IPS-18a (cell line): ENCODE data around the gene SLX4IP.
A peak's percentile ranks its signal among the peaks of the same experiment; 100 is the strongest.
"Not testable (repeated sequence)": the region's sequence is repeated elsewhere in the genome, so short reads cannot be mapped to it uniquely, and the experiment has no call there.

Experiments used
- H3K27ac ChIP-seq: one replicate; pipeline ENCODE4 v1.5.1; 2013; ENCODE audit warnings: low read length
- H3K27me3 ChIP-seq: one replicate; pipeline ENCODE4 v1.6.1; 2013; ENCODE audit warnings: mild to moderate bottlenecking, low read length; ENCODE audit not compliant: control insufficient read depth, insufficient read depth
- H3K36me3 ChIP-seq: one replicate; pipeline ENCODE4 v1.6.1; 2013; ENCODE audit warnings: low read depth, low read length; ENCODE audit not compliant: control insufficient read depth
- H3K4me1 ChIP-seq: one replicate; pipeline ENCODE4 v1.6.1; 2013; ENCODE audit warnings: low read depth, low read length; ENCODE audit not compliant: control insufficient read depth
- H3K4me3 ChIP-seq: one replicate; pipeline ENCODE4 v1.5.1; 2013; ENCODE audit warnings: low read length
- H3K9ac ChIP-seq: one replicate; pipeline ENCODE4 v1.6.1; 2013; ENCODE audit warnings: mild to moderate bottlenecking, low read length, moderate library complexity
- H3K9me3 ChIP-seq: one replicate; pipeline ENCODE4 v1.6.1; 2013; ENCODE audit warnings: low read depth, low read length; ENCODE audit not compliant: control insufficient read depth

SLX4IP gene

GRCh38 chr20:10408108-10408813, 26.8 kb upstream of the SLX4IP start:
- Histone ChIP-seq H3K27ac (no peak overlapping the region), H3K4me3 (no peak overlapping the region), H3K36me3 (peaks cover 24% of the 10 kb centered on the region), H3K9ac (no peak overlapping the region), H3K27me3 (no peaks in the 10 kb centered on the region), H3K4me1 (no peaks in the 10 kb centered on the region), H3K9me3 (no peaks in the 10 kb centered on the region)

GRCh38 chr20:10411673-10412072, 23.4 kb upstream of the SLX4IP start:
- H3K4me1 ChIP-seq = peaks cover 18% of the 10 kb centered on the region
- no peak overlapping the region for H3K4me3 ChIP-seq
- H3K9me3 ChIP-seq = no peaks in the 10 kb centered on the region
- H3K36me3 ChIP-seq = peaks cover 22% of the 10 kb centered on the region
- no peak overlapping the region for H3K27ac ChIP-seq
- no peaks in the 10 kb centered on the region for H3K27me3 ChIP-seq
- no peak overlapping the region for H3K9ac ChIP-seq

GRCh38 chr20:10412591-10413408, 22.3 kb upstream of the SLX4IP start:
- Histone ChIP-seq H3K27ac (no peak overlapping the region), H3K36me3 (peaks cover 26% of the 10 kb centered on the region), H3K9ac (no peak overlapping the region), H3K27me3 (no peaks in the 10 kb centered on the region), H3K4me1 (peaks cover 18% of the 10 kb centered on the region), H3K4me3 (no peak overlapping the region), H3K9me3 (no peaks in the 10 kb centered on the region)

GRCh38 chr20:10415013-10415650, 20.0 kb upstream of the SLX4IP start:
- Histone ChIP-seq H3K36me3 (peaks cover 35% of the 10 kb centered on the region), H3K9me3 (no peaks in the 10 kb centered on the region)

GRCh38 chr20:10417218-10417617, 17.9 kb upstream of the SLX4IP start:
- not testable (repeated sequence) for H3K27ac ChIP-seq, H3K4me3 ChIP-seq, H3K9me3 ChIP-seq, H3K27me3 ChIP-seq, H3K9ac ChIP-seq
- peaks cover 37% of the 10 kb centered on the region for H3K36me3 ChIP-seq
- peaks cover 18% of the 10 kb centered on the region for H3K4me1 ChIP-seq

More at GRCh38 chr20:10415013-10415650, 20.0 kb upstream of the SLX4IP start:
- no peak overlapping the region for H3K4me3 ChIP-seq
- H3K27me3 ChIP-seq = no peaks in the 10 kb centered on the region
- H3K4me1 ChIP-seq = peaks cover 18% of the 10 kb centered on the region
- H3K27ac ChIP-seq = peak overlapping the region; percentile 76
- H3K9ac ChIP-seq = peak overlapping the region; percentile 52

GRCh38 chr20:10419550-10420133, 15.5 kb upstream of the SLX4IP start:
- no peak overlapping the region for H3K4me3 ChIP-seq
- no peak overlapping the region for H3K27ac ChIP-seq
- no peak overlapping the region for H3K9ac ChIP-seq

GRCh38 chr20:10423735-10424134, 11.4 kb upstream of the SLX4IP start:
- Histone ChIP-seq H3K4me3 (no peak overlapping the region), H3K27ac (no peak overlapping the region), H3K4me1 (no peaks in the 10 kb centered on the region), H3K27me3 (no peaks in the 10 kb centered on the region), H3K9me3 (no peaks in the 10 kb centered on the region), H3K36me3 (peaks cover 14% of the 10 kb centered on the region), H3K9ac (no peak overlapping the region)

More at GRCh38 chr20:10419550-10420133, 15.5 kb upstream of the SLX4IP start:
- Histone ChIP-seq H3K4me1 (peaks cover 18% of the 10 kb centered on the region), H3K36me3 (peaks cover 20% of the 10 kb centered on the region), H3K27me3 (no peaks in the 10 kb centered on the region), H3K9me3 (no peaks in the 10 kb centered on the region)

- Histone ChIP-seq H3K4me1 (peaks cover 12% of the 10 kb centered on the region), H3K27ac (no peak overlapping the region), H3K9ac (no peak overlapping the region), H3K9me3 (no peaks in the 10 kb centered on the region), H3K36me3 (peaks cover 8% of the 10 kb centered on the region), H3K4me3 (no peak overlapping the region), H3K27me3 (no peaks in the 10 kb centered on the region)
Measured at GRCh38 chr20:10427060-10427692, 7.9 kb upstream of the SLX4IP start.

GRCh38 chr20:10428008-10428407, 7.1 kb upstream of the SLX4IP start:
- Histone ChIP-seq H3K4me3 (no peak overlapping the region), H3K36me3 (peaks cover 8% of the 10 kb centered on the region)

GRCh38 chr20:10429443-10429981, 5.6 kb upstream of the SLX4IP start:
- Histone ChIP-seq H3K4me1 (peaks cover 12% of the 10 kb centered on the region), H3K9me3 (no peaks in the 10 kb centered on the region), H3K36me3 (peaks cover 8% of the 10 kb centered on the region), H3K9ac (no peak overlapping the region), H3K27ac (no peak overlapping the region), H3K27me3 (no peaks in the 10 kb centered on the region), H3K4me3 (no peak overlapping the region)

More at GRCh38 chr20:10428008-10428407, 7.1 kb upstream of the SLX4IP start:
- Histone ChIP-seq H3K9me3 (no peaks in the 10 kb centered on the region), H3K9ac (no peak overlapping the region), H3K4me1 (peaks cover 12% of the 10 kb centered on the region), H3K27ac (no peak overlapping the region), H3K27me3 (no peaks in the 10 kb centered on the region)
